Keratinocyte (primary cell): Measurements from ENCODE around the gene NAA25. TPM values are rescaled to one million over a fixed set of nuclear protein-coding genes. Genes with fewer than 3 reads are reported as not detected.

ENCODE experiments used
- DNase-seq: peaks from one replicate; pipeline ENCODE4 v3.0.0-alpha.2; 2011; ENCODE audit warnings: low read depth, missing footprints, low spot score
- FAIRE-seq: peaks from 2 replicates; lab custom pipeline; 2011; peaks lifted over from hg19 to GRCh38; lab: Jason Lieb, UNC
- H2AFZ ChIP-seq: 2 replicates; pipeline ENCODE4 v1.6.0; 2012; ENCODE audit warnings: low read length, control low read depth, inconsistent platforms; ENCODE audit not compliant: control insufficient read depth
- H3K27ac ChIP-seq: 2 replicates; pipeline ENCODE4 v1.5.1; 2011; ENCODE audit warnings: low read length; ENCODE audit not compliant: control insufficient read depth, insufficient read depth
- H3K27me3 ChIP-seq: 3 replicates; pipeline ENCODE4 v1.6.0; 2011; ENCODE audit warnings: low read length; ENCODE audit not compliant: control insufficient read depth, insufficient read depth; ENCODE audit errors: extremely low read depth
- H3K36me3 ChIP-seq, 2 experiments: 2 replicates in 1 of 2; 3 replicates in 1 of 2; pipeline ENCODE4 v1.5.1; 2011; ENCODE audit warnings: low read length in 2 of 2, mild to moderate bottlenecking in 1 of 2; ENCODE audit not compliant: control insufficient read depth in 2 of 2, insufficient read depth in 2 of 2; ENCODE audit errors: extremely low read depth in 1 of 2
- H3K4me1 ChIP-seq: 3 replicates; pipeline ENCODE4 v1.5.1; 2011; ENCODE audit warnings: low read length; ENCODE audit not compliant: control insufficient read depth, insufficient read depth; ENCODE audit errors: extremely low read depth
- H3K4me2 ChIP-seq: 3 replicates; pipeline ENCODE4 v1.6.0; 2011; ENCODE audit warnings: low read depth, low read length; ENCODE audit not compliant: control insufficient read depth, insufficient read depth; ENCODE audit errors: extremely low read depth
- H3K4me3 ChIP-seq, 3 experiments: fragments of 200-600 bp in 1 of 3; sonication (generic) in 1 of 3; 2 replicates in 2 of 3; 3 replicates in 1 of 3; pipeline ENCODE4 v1.5.1; 2011 to 2016; ENCODE audit warnings: low read length in 3 of 3, mild to moderate bottlenecking in 3 of 3, control low read depth in 2 of 3, inconsistent platforms in 1 of 3, low read depth in 1 of 3, mixed read lengths in 1 of 3, mixed run types in 1 of 3, moderate library complexity in 1 of 3; ENCODE audit not compliant: control insufficient read depth in 2 of 3, insufficient read depth in 2 of 3; ENCODE audit errors: extremely low read depth in 1 of 3
- H3K79me2 ChIP-seq: 2 replicates; pipeline ENCODE4 v1.6.0; 2012; ENCODE audit warnings: low read length; ENCODE audit not compliant: control insufficient read depth, insufficient read depth
- H3K9ac ChIP-seq: 3 replicates; pipeline ENCODE4 v1.6.0; 2011; ENCODE audit warnings: low read length; ENCODE audit not compliant: control insufficient read depth, insufficient read depth; ENCODE audit errors: extremely low read depth
- H3K9me1 ChIP-seq: 3 replicates; pipeline ENCODE4 v1.6.0; 2011; ENCODE audit warnings: low read length; ENCODE audit not compliant: control insufficient read depth, insufficient read depth; ENCODE audit errors: extremely low read depth
- H3K9me3 ChIP-seq: 2 replicates; pipeline ENCODE4 v1.5.1; 2012; ENCODE audit warnings: low read depth, low read length; ENCODE audit not compliant: control insufficient read depth
- H4K20me1 ChIP-seq: 3 replicates; pipeline ENCODE4 v1.6.0; 2011; ENCODE audit warnings: low read length; ENCODE audit not compliant: control insufficient read depth, insufficient read depth; ENCODE audit errors: extremely low read depth
- EZH2 ChIP-seq: IDR thresholded peaks from one replicate; pipeline ENCODE4 v1.6.1; 2012; ENCODE audit warnings: inconsistent platforms, mild to moderate bottlenecking, low read length, moderate library complexity
- dilution Hi-C: fragments of 300-500 bp; cut with MboI; formaldehyde crosslinking; loops from one replicate; pipeline ENCODE4 v1.7.0; 2020; ENCODE audit warnings: low sequenced_read_pairs; ENCODE audit not compliant: extremely low pct_ligation_motif_present
- polyA plus RNA-seq, 5 experiments: library from polyadenylated mRNA; depleted of rRNA in 3 of 5; stranded (reverse) in 3 of 5; stranded (forward) in 1 of 5; unstranded in 1 of 5; fragments of >200 nt; gene quantifications; 1 replicate in 1 of 5; 2 replicates in 3 of 5; 3 replicates in 1 of 5; pipeline versions ENCODE4 v1.2.1 to v1.2.3, GENCODE V29; 2011 to 2012; ENCODE audit warnings: missing spikeins in 2 of 5, low read depth in 1 of 5, low replicate concordance in 1 of 5
- TF ChIP-seq, protein P1 (sequence below), 3 experiments: IDR thresholded peaks in 1 of 3; conservative IDR thresholded peaks in 1 of 3; optimal IDR thresholded peaks in 1 of 3; 2 replicates in 2 of 3; 3 replicates in 1 of 3; pipeline versions ENCODE3 to v1.5.1; 2011; ENCODE audit warnings: low read length in 3 of 3, mild to moderate bottlenecking in 3 of 3, moderate library complexity in 2 of 3, control low read depth in 1 of 3, inconsistent platforms in 1 of 3; ENCODE audit not compliant: insufficient read depth in 2 of 3; ENCODE audit errors: extremely low read depth in 1 of 3

NAA25 gene
- polyA plus RNA-seq, 1 donor (not counting 4 experiments of a cell fraction or from before 2014, with no cell fraction given), result 26.1 TPM

DNA sequence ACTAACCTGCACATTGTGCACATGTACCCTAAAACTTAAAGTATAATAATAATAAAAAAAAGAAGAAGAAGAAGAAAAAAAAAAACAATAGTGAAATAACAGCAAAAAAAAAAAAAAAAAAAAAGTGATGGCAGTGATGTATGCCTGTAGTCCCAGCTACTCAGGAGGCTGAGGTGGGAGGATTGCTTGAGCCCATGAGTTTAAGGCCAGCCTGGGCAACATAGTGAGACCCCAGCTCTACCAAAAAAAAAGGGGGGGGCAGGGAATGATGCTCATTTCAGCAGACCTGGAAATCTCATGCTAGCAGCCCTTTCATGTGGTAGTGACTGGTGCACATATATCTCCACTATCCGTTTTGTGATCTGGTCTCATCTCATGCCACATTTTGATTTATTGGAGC lies 37.5 kb upstream of the NAA25 start:
- Histone ChIP-seq H3K79me2 (no peaks in the 10 kb centered on the region), H3K27me3 (no peaks in the 10 kb centered on the region), H3K4me3 (no peak overlapping the region), H3K9ac (no peak overlapping the region), H3K4me2 (no peak overlapping the region), H2AFZ (no peak overlapping the region), H4K20me1 (no peaks in the 10 kb centered on the region), H3K36me3 (peaks cover 19 to 38% of the 10 kb centered on the region in 2 experiments), H3K9me1 (peaks cover 2% of the 10 kb centered on the region), H3K4me1 (peaks cover 10% of the 10 kb centered on the region), H3K9me3 (no peaks in the 10 kb centered on the region), H3K27ac (no peak overlapping the region)
- FAIRE-seq (no peak), DNase-seq (no peak)
- TF ChIP-seq, protein P1, sequence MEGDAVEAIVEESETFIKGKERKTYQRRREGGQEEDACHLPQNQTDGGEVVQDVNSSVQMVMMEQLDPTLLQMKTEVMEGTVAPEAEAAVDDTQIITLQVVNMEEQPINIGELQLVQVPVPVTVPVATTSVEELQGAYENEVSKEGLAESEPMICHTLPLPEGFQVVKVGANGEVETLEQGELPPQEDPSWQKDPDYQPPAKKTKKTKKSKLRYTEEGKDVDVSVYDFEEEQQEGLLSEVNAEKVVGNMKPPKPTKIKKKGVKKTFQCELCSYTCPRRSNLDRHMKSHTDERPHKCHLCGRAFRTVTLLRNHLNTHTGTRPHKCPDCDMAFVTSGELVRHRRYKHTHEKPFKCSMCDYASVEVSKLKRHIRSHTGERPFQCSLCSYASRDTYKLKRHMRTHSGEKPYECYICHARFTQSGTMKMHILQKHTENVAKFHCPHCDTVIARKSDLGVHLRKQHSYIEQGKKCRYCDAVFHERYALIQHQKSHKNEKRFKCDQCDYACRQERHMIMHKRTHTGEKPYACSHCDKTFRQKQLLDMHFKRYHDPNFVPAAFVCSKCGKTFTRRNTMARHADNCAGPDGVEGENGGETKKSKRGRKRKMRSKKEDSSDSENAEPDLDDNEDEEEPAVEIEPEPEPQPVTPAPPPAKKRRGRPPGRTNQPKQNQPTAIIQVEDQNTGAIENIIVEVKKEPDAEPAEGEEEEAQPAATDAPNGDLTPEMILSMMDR (optimal IDR thresholded peaks at IDR 0.05 in 1 of 3, IDR thresholded peaks at IDR 0.05 in 1 of 3, conservative IDR thresholded peaks at IDR 0.05 in 1 of 3; ENCODE audit: extremely low read depth in 1 of 3, insufficient read depth in 2 of 3, low read length in 3 of 3), result no peak
- no peak for TF ChIP-seq EZH2
- dilution Hi-C loops, result no loop called here

DNA sequence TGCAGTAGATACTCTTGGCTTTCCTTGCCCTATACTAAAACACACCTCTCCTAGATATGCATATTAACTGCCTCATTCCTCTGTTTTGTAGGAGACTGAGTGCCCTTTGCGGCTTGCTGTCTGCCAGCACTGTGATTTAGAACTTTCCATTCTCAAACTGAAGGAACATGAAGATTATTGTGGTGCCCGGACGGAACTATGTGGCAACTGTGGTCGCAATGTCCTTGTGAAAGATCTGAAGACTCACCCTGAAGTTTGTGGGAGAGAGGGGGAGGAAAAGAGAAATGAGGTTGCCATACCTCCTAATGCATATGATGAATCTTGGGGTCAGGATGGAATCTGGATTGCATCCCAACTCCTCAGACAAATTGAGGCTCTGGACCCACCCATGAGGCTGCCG lies 32.1 kb upstream of the NAA25 start:
- H3K27ac ChIP-seq, result no peak overlapping the region
- FAIRE-seq, result no peak
- no peak for DNase-seq
- H3K4me2 ChIP-seq, result no peak overlapping the region
- peaks cover 22 to 24% of the 10 kb centered on the region in 2 experiments for H3K36me3 ChIP-seq
- H2AFZ ChIP-seq, result no peak overlapping the region
- H3K9ac ChIP-seq, result no peak overlapping the region
- H3K27me3 ChIP-seq, result no peaks in the 10 kb centered on the region
- H3K79me2 ChIP-seq, result no peaks in the 10 kb centered on the region
- H3K4me3 ChIP-seq, result no peak overlapping the region
- no peaks in the 10 kb centered on the region for H3K9me1 ChIP-seq
- no peaks in the 10 kb centered on the region for H3K9me3 ChIP-seq
- H3K4me1 ChIP-seq, result no peaks in the 10 kb centered on the region
- TF ChIP-seq EZH2, result no peak
- dilution Hi-C loops, result no loop called here
- H4K20me1 ChIP-seq, result no peaks in the 10 kb centered on the region

- no peaks in the 10 kb centered on the region for H3K9me3 ChIP-seq
- H3K4me3 ChIP-seq, result no peak overlapping the region
- peaks cover 16 to 17% of the 10 kb centered on the region in 2 experiments for H3K36me3 ChIP-seq
- H3K4me1 ChIP-seq, result peaks cover 14% of the 10 kb centered on the region
- H3K27ac ChIP-seq, result no peak overlapping the region
- no peak overlapping the region for H3K9ac ChIP-seq
- H3K27me3 ChIP-seq, result no peaks in the 10 kb centered on the region
- FAIRE-seq, result no peak
- no peaks in the 10 kb centered on the region for H4K20me1 ChIP-seq
- H3K79me2 ChIP-seq, result peaks cover 8% of the 10 kb centered on the region
- TF ChIP-seq, protein P1 (optimal IDR thresholded peaks at IDR 0.05 in 1 of 3, IDR thresholded peaks at IDR 0.05 in 1 of 3, conservative IDR thresholded peaks at IDR 0.05 in 1 of 3; ENCODE audit: extremely low read depth in 1 of 3, insufficient read depth in 2 of 3, low read length in 3 of 3), result no peak
- TF ChIP-seq EZH2, result no peak
- no peak for DNase-seq
- H3K9me1 ChIP-seq, result no peaks in the 10 kb centered on the region
- dilution Hi-C loops, result no loop called here
- no peak overlapping the region for H2AFZ ChIP-seq
- no peak overlapping the region for H3K4me2 ChIP-seq
These were observed 26.1 kb upstream of the NAA25 start for GRCh38 chr12:112134731-112135130.
